ENCODE measurements around the gene AGBL3.

DNA sequence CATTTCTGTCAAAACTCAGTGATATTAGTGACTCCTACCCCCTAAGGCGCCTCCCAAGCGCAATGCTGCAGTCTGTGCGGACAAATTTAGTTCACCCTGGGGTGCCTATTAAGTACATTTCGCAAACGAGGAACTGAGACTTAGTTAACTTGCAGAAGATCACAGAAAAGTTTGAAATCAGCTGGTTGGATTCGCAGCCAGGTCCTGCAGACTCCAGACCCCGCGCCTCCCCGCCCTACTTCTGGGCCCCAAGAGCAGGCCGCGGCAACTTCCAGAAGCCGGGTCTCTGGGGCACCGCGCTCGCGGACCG, 183.6 kb downstream of the AGBL3 start:
- no peak for TF ChIP-seq TAF1 (IDR thresholded peaks at IDR 0.05; ENCODE audit: low read depth)
- no peak for TF ChIP-seq EP300 (IDR thresholded peaks at IDR 0.05; ENCODE audit: borderline replicate concordance)
- no peak for TF ChIP-seq CEBPB (IDR thresholded peaks at IDR 0.05)
- TF ChIP-seq RAD21 (IDR thresholded peaks at IDR 0.05; ENCODE audit: low read depth), result no peak
- TF ChIP-seq NFIC (IDR thresholded peaks at IDR 0.05), result no peak
- no peak for TF ChIP-seq CREB1 (IDR thresholded peaks at IDR 0.05; ENCODE audit: low read depth)
- TF ChIP-seq YY1 (IDR thresholded peaks at IDR 0.05; ENCODE audit: low read depth), result no peak
- TF ChIP-seq, protein P1, sequence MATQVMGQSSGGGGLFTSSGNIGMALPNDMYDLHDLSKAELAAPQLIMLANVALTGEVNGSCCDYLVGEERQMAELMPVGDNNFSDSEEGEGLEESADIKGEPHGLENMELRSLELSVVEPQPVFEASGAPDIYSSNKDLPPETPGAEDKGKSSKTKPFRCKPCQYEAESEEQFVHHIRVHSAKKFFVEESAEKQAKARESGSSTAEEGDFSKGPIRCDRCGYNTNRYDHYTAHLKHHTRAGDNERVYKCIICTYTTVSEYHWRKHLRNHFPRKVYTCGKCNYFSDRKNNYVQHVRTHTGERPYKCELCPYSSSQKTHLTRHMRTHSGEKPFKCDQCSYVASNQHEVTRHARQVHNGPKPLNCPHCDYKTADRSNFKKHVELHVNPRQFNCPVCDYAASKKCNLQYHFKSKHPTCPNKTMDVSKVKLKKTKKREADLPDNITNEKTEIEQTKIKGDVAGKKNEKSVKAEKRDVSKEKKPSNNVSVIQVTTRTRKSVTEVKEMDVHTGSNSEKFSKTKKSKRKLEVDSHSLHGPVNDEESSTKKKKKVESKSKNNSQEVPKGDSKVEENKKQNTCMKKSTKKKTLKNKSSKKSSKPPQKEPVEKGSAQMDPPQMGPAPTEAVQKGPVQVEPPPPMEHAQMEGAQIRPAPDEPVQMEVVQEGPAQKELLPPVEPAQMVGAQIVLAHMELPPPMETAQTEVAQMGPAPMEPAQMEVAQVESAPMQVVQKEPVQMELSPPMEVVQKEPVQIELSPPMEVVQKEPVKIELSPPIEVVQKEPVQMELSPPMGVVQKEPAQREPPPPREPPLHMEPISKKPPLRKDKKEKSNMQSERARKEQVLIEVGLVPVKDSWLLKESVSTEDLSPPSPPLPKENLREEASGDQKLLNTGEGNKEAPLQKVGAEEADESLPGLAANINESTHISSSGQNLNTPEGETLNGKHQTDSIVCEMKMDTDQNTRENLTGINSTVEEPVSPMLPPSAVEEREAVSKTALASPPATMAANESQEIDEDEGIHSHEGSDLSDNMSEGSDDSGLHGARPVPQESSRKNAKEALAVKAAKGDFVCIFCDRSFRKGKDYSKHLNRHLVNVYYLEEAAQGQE (IDR thresholded peaks at IDR 0.05; ENCODE audit: low read depth), result no peak
- TF ChIP-seq, protein P2, sequence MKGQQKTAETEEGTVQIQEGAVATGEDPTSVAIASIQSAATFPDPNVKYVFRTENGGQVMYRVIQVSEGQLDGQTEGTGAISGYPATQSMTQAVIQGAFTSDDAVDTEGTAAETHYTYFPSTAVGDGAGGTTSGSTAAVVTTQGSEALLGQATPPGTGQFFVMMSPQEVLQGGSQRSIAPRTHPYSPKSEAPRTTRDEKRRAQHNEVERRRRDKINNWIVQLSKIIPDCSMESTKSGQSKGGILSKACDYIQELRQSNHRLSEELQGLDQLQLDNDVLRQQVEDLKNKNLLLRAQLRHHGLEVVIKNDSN (IDR thresholded peaks at IDR 0.05), result no peak
- TF ChIP-seq FOXM1 (IDR thresholded peaks at IDR 0.05; ENCODE audit: borderline replicate concordance, low read depth), result no peak
- TF ChIP-seq, protein P3, sequence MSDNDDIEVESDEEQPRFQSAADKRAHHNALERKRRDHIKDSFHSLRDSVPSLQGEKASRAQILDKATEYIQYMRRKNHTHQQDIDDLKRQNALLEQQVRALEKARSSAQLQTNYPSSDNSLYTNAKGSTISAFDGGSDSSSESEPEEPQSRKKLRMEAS (IDR thresholded peaks at IDR 0.05), result no peak

All from Ishikawa (cell line).